IPS DF 6.9 (cell line): ENCODE measurements around the gene REEP3.

Source experiments
- DNase-seq: peaks from one replicate; pipeline ENCODE4 v3.0.0-alpha.2; 2013; ENCODE audit warnings: low read depth, low spot score
- H3K27ac ChIP-seq: one replicate; pipeline ENCODE4 v1.5.1; 2013; ENCODE audit warnings: low read length, control low read depth
- H3K27me3 ChIP-seq: 2 replicates; pipeline ENCODE4 v1.6.1; 2013; ENCODE audit warnings: mild to moderate bottlenecking, low read length; ENCODE audit not compliant: control insufficient read depth, insufficient read depth
- H3K36me3 ChIP-seq: 2 replicates; pipeline ENCODE4 v1.6.1; 2013; ENCODE audit warnings: low read length; ENCODE audit not compliant: control insufficient read depth, insufficient read depth
- H3K4me1 ChIP-seq: 2 replicates; pipeline ENCODE4 v1.6.1; 2013; ENCODE audit warnings: low read length; ENCODE audit not compliant: control insufficient read depth, insufficient read depth
- H3K4me3 ChIP-seq: 2 replicates; pipeline ENCODE4 v1.5.1; 2013; ENCODE audit warnings: mild to moderate bottlenecking, low read length
- H3K9me3 ChIP-seq: 2 replicates; pipeline ENCODE4 v1.6.1; 2013; ENCODE audit warnings: low read length, inconsistent platforms; ENCODE audit not compliant: control insufficient read depth, insufficient read depth
- WGBS: extraction: QIAGEN DNeasy Blood & Tissue Kit; methylation state at CpG from one replicate; pipeline ENCODE4 v1.1.7; 2013; ENCODE audit warnings: mixed read lengths, missing lambda C conversion rate; ENCODE audit not compliant: insufficient read length, insufficient coverage; 5-methylcytosine and 5-hydroxymethylcytosine counted together

REEP3 gene

DNA sequence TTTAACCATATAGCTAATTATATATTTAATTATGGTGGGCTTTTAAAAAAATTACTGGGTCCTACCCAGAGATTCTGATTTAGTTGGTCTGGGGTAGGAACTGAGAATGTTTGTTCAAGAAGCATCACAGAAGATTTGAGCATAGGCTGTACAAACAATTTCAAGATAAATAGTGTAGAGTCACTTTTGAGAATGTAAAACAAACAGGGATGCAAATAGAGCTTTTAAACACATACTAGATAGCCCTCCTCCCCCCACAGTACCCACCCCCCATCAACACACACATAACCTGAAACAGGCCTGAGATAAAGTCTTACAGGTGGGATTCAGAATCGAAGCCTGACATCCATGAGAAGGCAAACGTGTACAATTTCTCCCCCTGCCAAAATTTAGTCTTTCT lies 15.6 kb upstream of the REEP3 start:
- WGBS = no CpG with 5 or more reads among the region's 2 CpGs
- Histone ChIP-seq H3K27ac (no peak overlapping the region), H3K9me3 (no peaks in the 10 kb centered on the region), H3K36me3 (no peaks in the 10 kb centered on the region), H3K4me3 (no peak overlapping the region), H3K4me1 (no peaks in the 10 kb centered on the region; the same call in 1 of the 2 replicates), H3K27me3 (no peaks in the 10 kb centered on the region)
- DNase-seq = no peak

DNA sequence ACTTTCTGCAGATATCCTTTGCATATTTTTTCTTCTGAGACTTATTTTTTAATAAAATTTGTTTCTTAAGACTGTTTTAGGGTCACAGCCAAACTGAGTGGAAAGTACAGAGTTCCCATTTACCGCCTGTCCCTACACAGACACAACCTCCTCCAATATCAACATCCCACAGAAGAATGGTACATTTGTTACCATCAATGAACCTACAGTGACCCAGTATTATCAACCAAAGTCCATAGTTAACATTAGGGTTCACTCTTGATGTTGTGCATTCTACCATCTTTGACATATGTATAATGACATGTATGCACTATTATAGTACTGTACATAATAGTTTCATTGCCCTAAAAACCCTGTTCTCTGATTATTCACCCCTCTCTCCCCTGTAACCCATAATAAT lies 14.6 kb upstream of the REEP3 start:
- no peaks in the 10 kb centered on the region for H3K9me3 ChIP-seq
- DNase-seq = no peak
- H3K27me3 ChIP-seq = no peaks in the 10 kb centered on the region
- no peak overlapping the region for H3K4me3 ChIP-seq
- no peak overlapping the region for H3K27ac ChIP-seq
- H3K4me1 ChIP-seq = no peaks in the 10 kb centered on the region; the same call in 1 of the 2 replicates
- no peaks in the 10 kb centered on the region for H3K36me3 ChIP-seq
- no CpG with 5 or more reads among the region's 1 CpG for WGBS

DNA sequence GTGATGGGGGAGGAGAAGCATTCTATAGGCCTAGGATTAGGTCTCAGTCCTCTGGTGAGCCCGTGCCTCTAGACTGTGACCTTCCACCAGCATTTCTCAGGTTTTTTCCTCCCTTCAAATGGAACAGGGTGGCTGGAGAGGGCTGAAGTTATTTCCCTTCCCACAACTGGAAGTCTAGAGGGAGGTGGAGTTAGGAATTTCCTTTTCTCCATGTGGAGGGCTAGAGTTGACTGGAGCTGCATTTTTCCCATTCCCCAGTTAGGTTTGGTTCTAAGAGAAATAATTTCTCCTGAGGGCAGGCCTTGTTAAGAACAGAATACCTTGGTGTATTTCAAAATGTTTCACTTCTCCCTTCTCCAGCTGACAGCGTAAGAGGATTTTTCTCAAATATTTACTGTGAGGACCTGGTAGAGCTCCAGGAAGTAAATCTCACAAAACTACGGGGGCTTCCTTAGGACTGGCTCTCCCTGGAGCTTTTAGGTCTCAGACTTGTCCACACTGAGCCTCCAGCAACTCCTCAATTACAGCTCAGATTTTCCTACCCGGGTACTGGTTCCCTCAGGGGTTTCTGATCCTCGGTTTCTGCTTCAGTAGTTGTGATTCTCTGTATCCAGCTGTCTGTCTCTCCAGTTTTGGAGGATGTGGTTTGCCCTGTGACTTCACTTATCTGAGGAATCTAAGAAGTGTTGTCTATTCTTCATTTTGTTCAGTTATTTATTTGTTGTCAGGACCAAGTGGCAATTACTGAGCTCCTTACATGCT lies 6.0 kb upstream of the REEP3 start:
- H3K4me1 ChIP-seq = peaks cover 1% of the 10 kb centered on the region; the same call in 1 of the 2 replicates
- H3K4me3 ChIP-seq = no peak overlapping the region
- no peaks in the 10 kb centered on the region for H3K27me3 ChIP-seq
- H3K9me3 ChIP-seq = no peaks in the 10 kb centered on the region
- no CpG with 5 or more reads among the region's 5 CpGs for WGBS
- DNase-seq = no peak
- no peak overlapping the region for H3K27ac ChIP-seq
- H3K36me3 ChIP-seq = no peaks in the 10 kb centered on the region

DNA sequence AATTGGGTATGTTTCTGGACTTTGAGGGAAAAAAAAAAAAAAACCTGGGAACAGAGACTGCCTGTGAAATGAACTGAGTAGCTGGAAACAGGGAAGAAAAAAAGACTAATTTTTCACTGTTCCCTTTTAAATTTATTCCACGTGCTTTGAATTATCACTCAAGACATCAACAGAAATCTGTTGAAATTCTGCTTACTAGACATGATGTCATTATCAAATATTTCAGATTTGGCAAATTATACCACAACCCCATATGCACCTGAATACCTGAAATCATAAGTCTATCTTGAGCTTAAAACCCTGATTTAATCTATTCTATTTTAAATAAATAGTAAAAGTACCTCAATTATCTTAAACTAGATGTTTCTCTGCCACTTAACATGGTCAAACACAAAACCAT lies 5.0 kb upstream of the REEP3 start:
- Histone ChIP-seq H3K27ac (no peak overlapping the region), H3K4me1 (peaks cover 1% of the 10 kb centered on the region; the same call in 1 of the 2 replicates), H3K36me3 (no peaks in the 10 kb centered on the region), H3K27me3 (no peaks in the 10 kb centered on the region), H3K4me3 (no peak overlapping the region), H3K9me3 (no peaks in the 10 kb centered on the region)
- DNase-seq = no peak
- WGBS = no CpG with 5 or more reads among the region's 1 CpG

DNA sequence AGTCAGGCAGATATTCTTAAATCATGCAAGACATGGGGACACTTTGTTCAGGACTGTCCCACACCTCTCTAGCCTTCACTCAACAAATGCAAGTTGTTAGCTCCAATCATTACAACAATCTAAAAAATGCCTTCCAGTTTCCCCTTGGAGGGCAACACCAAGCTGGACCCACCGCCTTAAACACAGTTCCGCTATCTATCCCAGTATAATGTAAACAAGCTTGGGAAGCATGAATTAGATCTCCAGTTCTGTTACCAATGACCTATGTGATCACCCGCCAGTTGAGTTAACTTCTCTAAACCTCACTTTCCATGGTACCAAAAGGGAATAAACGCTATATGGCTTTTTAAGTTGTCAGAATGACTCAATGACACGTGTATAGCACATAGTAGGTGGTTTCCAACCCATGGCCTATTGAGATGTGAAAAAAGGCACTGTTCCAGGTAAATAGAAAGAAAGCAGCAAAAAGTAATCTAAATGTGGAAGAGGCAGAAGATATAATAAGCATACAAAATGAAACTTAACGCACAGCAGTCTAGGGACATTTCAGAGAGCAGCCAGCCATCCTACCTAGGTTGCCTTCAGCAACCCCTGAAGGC lies 2.4 kb upstream of the REEP3 start:
- no peaks in the 10 kb centered on the region for H3K27me3 ChIP-seq
- DNase-seq = no peak
- H3K4me3 ChIP-seq = no peak overlapping the region
- no peak overlapping the region for H3K27ac ChIP-seq
- peaks cover 1% of the 10 kb centered on the region; the same call in 1 of the 2 replicates for H3K4me1 ChIP-seq
- H3K9me3 ChIP-seq = no peaks in the 10 kb centered on the region
- no CpG with 5 or more reads among the region's 6 CpGs for WGBS
- no peaks in the 10 kb centered on the region for H3K36me3 ChIP-seq

GRCh38 chr10:63521416-63522276 lies 445 bp downstream of the REEP3 start:
- no peaks in the 10 kb centered on the region for H3K36me3 ChIP-seq
- peak overlapping the region; percentile 88 for H3K4me3 ChIP-seq
- no peaks in the 10 kb centered on the region for H3K9me3 ChIP-seq
- H3K4me1 ChIP-seq = no peaks in the 10 kb centered on the region; the same call in 1 of the 2 replicates
- WGBS = no CpG with 5 or more reads among the region's 102 CpGs
- no peak overlapping the region for H3K27ac ChIP-seq
- H3K27me3 ChIP-seq = no peaks in the 10 kb centered on the region
- DNase-seq = no peak

GRCh38 chr10:63522277-63522687 lies 1.1 kb downstream of the REEP3 start:
- Histone ChIP-seq H3K27ac (no peak overlapping the region), H3K36me3 (no peaks in the 10 kb centered on the region), H3K4me1 (no peaks in the 10 kb centered on the region; the same call in 1 of the 2 replicates), H3K9me3 (no peaks in the 10 kb centered on the region), H3K27me3 (no peaks in the 10 kb centered on the region), H3K4me3 (peak overlapping the region; percentile 88; the same call in 1 of the 2 replicates)
- DNase-seq = no peak
- WGBS = no CpG with 5 or more reads among the region's 3 CpGs

DNA sequence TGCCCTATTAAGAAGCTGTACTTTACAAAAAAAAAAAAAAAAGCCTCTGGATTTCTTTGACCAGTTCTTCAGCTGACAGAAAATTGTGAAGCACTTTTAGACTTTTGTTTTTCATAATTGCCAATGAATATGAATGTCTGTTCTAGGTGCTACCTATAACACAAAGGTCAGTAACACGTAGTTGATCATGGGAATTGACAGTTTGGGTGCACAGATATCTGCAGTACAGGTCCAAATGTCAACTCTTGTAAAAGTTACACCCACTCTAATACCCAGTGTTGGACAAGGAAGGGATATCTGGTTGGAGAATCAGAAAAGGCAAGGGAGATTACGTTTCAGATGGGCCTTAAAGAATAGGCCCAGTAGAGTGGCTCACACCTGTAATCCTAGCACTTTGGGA lies 1.8 kb downstream of the REEP3 start:
- Histone ChIP-seq H3K27me3 (no peaks in the 10 kb centered on the region), H3K9me3 (no peaks in the 10 kb centered on the region), H3K27ac (no peak overlapping the region), H3K4me1 (no peaks in the 10 kb centered on the region; the same call in 1 of the 2 replicates), H3K36me3 (no peaks in the 10 kb centered on the region), H3K4me3 (no peak overlapping the region)
- DNase-seq = no peak
- no CpG with 5 or more reads among the region's 2 CpGs for WGBS

DNA sequence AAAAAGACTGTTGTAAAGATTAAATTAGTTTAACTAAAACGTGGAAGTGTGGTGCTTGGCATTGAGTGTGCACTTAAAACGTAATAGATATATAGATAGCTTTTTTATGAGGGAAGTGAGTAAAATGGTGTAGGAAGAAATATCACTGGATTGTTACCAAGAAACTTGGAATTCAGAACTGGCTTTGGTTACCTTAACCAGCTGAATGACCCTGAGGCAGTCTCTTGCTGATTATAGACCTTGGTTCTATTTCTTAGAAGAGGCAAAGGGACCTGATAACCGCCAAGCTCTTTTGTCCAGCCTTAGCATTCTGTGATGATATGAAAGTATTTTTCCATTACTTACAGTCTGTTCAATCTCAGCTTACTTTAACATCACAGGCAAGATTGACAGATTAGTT lies 3.8 kb downstream of the REEP3 start:
- WGBS = 100% methylated on average over 2 of the region's 3 CpGs
- no peak overlapping the region for H3K4me3 ChIP-seq
- H3K4me1 ChIP-seq = no peaks in the 10 kb centered on the region; the same call in 1 of the 2 replicates

DNA sequence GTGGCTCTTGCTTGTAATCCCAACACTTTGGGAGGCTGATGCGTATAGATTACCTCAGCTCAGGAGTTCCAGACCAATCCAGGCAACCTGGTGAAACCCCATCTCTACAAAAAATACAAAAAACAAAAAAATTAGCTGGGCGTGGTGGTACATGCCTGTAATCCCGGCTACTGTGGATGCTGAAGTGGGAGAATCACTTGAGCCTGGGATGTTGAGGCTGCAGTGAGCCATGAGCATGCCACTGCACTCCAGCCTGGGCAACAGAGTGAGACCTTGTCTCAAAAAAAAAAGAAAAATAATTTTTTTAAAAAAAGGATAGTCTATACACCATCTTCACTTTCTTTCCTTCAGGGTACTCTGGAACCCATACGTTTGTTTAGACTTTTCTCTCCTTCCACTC lies 6.2 kb downstream of the REEP3 start:
- H3K4me1 ChIP-seq = no peaks in the 10 kb centered on the region
- DNase-seq = no peak
- H3K27ac ChIP-seq = no peak overlapping the region
- no peak overlapping the region for H3K4me3 ChIP-seq
- H3K36me3 ChIP-seq = no peaks in the 10 kb centered on the region
- no peaks in the 10 kb centered on the region for H3K9me3 ChIP-seq
- H3K27me3 ChIP-seq = no peaks in the 10 kb centered on the region
- no CpG with 5 or more reads among the region's 4 CpGs for WGBS

More for the DNA sequence above, 3.8 kb downstream of the REEP3 start:
- H3K27ac ChIP-seq = no peak overlapping the region
- H3K9me3 ChIP-seq = no peaks in the 10 kb centered on the region
- no peaks in the 10 kb centered on the region for H3K36me3 ChIP-seq
- H3K27me3 ChIP-seq = no peaks in the 10 kb centered on the region
- DNase-seq = no peak
